Smooth muscle cell (in vitro differentiated cells): ENCODE data around the gene STAG1. TPM values are rescaled to one million over a fixed set of nuclear protein-coding genes. Genes with fewer than 3 reads are reported as not detected.
"Not testable (repeated sequence)": the region's sequence is repeated elsewhere in the genome, so short reads cannot be mapped to it uniquely, and the experiment has no call there.

Experiments used
- DNase-seq: peaks from one replicate; lab custom pipeline; 2025; ENCODE audit not compliant: unreplicated experiment; lab: John Stamatoyannopoulos, UW
- H2AFZ ChIP-seq: fragments of 200-600 bp; sonication (generic); 2 replicates; pipeline ENCODE4 v1.6.0; 2016; ENCODE audit warnings: antibody characterized with exemption, low read depth, mild to moderate bottlenecking
- H3F3A ChIP-seq: fragments of 200-600 bp; sonication (generic); 2 replicates; pipeline ENCODE4 v1.6.0; 2017; ENCODE audit warnings: antibody characterized with exemption, low read depth
- H3K27ac ChIP-seq: fragments of 200-600 bp; sonication (generic); 2 replicates; pipeline ENCODE4 v1.5.1; 2016; ENCODE audit warnings: low read depth, mild to moderate bottlenecking
- H3K27me3 ChIP-seq: fragments of 200-600 bp; sonication (generic); 2 replicates; pipeline ENCODE4 v1.6.1; 2016; ENCODE audit warnings: low read depth, mild to moderate bottlenecking
- H3K36me3 ChIP-seq: fragments of 200-600 bp; sonication (generic); 2 replicates; pipeline ENCODE4 v1.5.1; 2016; ENCODE audit warnings: low read depth
- H3K4me1 ChIP-seq: fragments of 200-600 bp; sonication (generic); 2 replicates; pipeline ENCODE4 v1.5.1; 2016; ENCODE audit warnings: low read depth
- H3K4me2 ChIP-seq: fragments of 200-600 bp; sonication (generic); 2 replicates; pipeline ENCODE4 v1.6.0; 2016; ENCODE audit warnings: mild to moderate bottlenecking
- H3K4me3 ChIP-seq: fragments of 200-600 bp; sonication (generic); 2 replicates; pipeline ENCODE4 v1.5.1; 2016; ENCODE audit warnings: mild to moderate bottlenecking
- H3K79me2 ChIP-seq: fragments of 200-600 bp; sonication (generic); 2 replicates; pipeline ENCODE4 v1.6.0; 2016; ENCODE audit warnings: low read depth, mild to moderate bottlenecking
- H3K9ac ChIP-seq: fragments of 200-600 bp; sonication (generic); 2 replicates; pipeline ENCODE4 v1.6.0; 2016; ENCODE audit warnings: low read depth
- H3K9me3 ChIP-seq: fragments of 200-600 bp; sonication (generic); replicated peaks from 2 replicates; pipeline ENCODE4 v1.5.1; 2016; ENCODE audit warnings: low read depth
- H4K20me1 ChIP-seq: fragments of 200-600 bp; sonication (generic); 2 replicates; pipeline ENCODE4 v1.6.0; 2016; ENCODE audit warnings: low read depth
- CTCF ChIP-seq: fragments of 200-600 bp; sonication (generic); IDR thresholded peaks from 2 replicates; pipeline ENCODE4 v1.5.1; 2017; ENCODE audit warnings: borderline replicate concordance, mild to moderate bottlenecking, antibody characterized with exemption; ENCODE audit not compliant: insufficient read depth, poor library complexity, severe bottlenecking
- WGBS: methylation state at CpG from one replicate; pipeline ENCODE4 v1.1.7; 2016; ENCODE audit warnings: low lambda C conversion rate; 5-methylcytosine and 5-hydroxymethylcytosine counted together
- polyA plus RNA-seq: library from polyadenylated mRNA; unstranded; fragments of >200 nt; fragmentation: Nextera tagmentation; extraction: Ambion mirVana; gene quantifications from 2 replicates; pipeline ENCODE4 v1.2.1, GENCODE V29; 2016
- total RNA-seq: library from RNA; depleted of rRNA; stranded (reverse); fragments of >200 nt; gene quantifications from 2 replicates; pipeline ENCODE4 v1.2.3, GENCODE V29; 2014

STAG1 gene
- total and polyA plus RNA-seq, 2 experiments from 2014 or later, result 14.6 to 29.5 TPM

DNA sequence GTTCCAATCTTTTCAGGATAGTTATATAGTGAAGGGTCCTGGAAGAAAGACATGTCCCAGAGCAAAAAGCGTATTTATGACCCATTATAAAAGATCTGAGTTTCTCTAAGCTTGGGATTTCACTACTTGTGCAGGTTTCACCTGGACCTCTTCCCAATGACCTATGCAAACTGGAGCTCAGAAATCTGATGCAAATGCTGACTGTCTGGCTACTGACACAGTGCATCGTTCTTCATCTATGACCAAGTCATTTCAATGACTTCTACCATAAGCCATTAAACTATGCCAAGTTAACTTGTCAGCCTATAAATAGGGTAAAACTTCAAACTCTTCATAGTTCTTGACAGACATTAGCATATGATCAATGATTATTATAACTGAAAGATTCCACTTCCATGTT is 11.1 kb downstream of the STAG1 start:
- Histone ChIP-seq H3K4me1 (no peaks in the 10 kb centered on the region), H3K27me3 (no peaks in the 10 kb centered on the region), H3F3A (no peaks in the 10 kb centered on the region), H2AFZ (no peak overlapping the region), H3K36me3 (no peaks in the 10 kb centered on the region), H3K9me3 (no peaks in the 10 kb centered on the region), H3K79me2 (peaks cover 98% of the 10 kb centered on the region), H4K20me1 (peaks cover 89% of the 10 kb centered on the region), H3K27ac (no peak overlapping the region), H3K4me2 (no peak overlapping the region), H3K9ac (no peak overlapping the region), H3K4me3 (no peak overlapping the region)
- WGBS, result 98% methylated on average over 2 of the region's 2 CpGs
- TF ChIP-seq CTCF, result no peak
- DNase-seq, result no peak

DNA sequence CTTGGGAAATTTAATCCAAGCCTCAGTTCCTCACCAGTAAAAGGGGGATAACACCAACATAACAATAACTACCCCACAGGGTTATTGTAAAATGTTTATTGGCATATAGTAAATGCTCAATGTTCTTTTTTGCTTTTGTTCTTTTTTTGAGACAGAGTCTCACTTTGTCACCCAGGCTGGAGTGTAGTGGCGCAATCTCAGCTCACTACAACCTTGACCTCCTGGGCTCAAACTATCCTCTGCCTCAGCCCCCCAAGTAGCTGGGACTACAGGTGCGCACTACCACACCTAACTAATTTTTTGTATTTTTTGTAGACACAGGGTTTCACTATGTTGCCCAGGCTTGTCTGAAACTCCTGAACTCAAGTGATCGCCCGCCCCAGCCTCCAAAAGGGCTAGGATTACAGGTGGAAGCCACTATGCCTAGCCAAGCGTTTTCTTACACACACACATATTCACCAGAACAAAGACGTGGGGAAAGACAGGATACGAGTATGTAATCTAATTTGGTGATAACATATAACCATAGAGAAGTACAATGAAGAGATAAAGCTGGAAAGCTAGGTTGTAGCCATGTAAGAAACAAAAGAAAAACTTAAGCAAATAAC is 11.7 kb downstream of the STAG1 start:
- Histone ChIP-seq H4K20me1 (peaks cover 89% of the 10 kb centered on the region), H3K4me2 (no peak overlapping the region), H3K9ac (no peak overlapping the region), H3F3A (no peaks in the 10 kb centered on the region), H3K79me2 (peaks cover 98% of the 10 kb centered on the region), H3K9me3 (no peaks in the 10 kb centered on the region), H3K36me3 (no peaks in the 10 kb centered on the region), H3K27me3 (no peaks in the 10 kb centered on the region), H3K4me1 (no peaks in the 10 kb centered on the region), H3K27ac (no peak overlapping the region), H3K4me3 (no peak overlapping the region), H2AFZ (no peak overlapping the region)
- DNase-seq, result no peak
- TF ChIP-seq CTCF, result no peak
- 96% methylated on average over 7 of the region's 7 CpGs for WGBS

DNA sequence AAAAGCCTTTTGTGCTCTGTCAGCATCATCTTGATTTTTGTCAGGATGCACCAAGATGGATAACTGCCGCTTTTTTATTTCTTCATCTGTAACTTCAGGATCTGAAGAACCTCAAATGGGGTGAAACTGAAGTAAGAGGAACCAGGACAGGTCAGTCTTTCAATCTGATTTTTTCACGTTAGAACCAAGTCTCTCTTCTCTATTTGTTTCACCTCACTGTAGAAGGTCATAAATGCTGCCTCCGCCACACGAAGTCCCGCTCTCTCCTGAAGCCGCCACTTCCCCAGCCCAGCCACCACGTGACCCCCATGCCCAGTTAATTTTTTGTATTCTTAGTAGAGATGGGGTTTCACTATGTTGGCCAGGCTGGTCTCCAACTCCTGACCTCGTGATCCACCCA is 15.2 kb downstream of the STAG1 start:
- not testable (repeated sequence) for H3K27ac ChIP-seq, H3F3A ChIP-seq, H3K9ac ChIP-seq, H2AFZ ChIP-seq, DNase-seq, H3K4me3 ChIP-seq, H3K4me2 ChIP-seq, H3K4me1 ChIP-seq, H3K36me3 ChIP-seq, H3K9me3 ChIP-seq, H3K27me3 ChIP-seq
- peaks cover 100% of the 10 kb centered on the region for H4K20me1 ChIP-seq
- peaks cover 98% of the 10 kb centered on the region for H3K79me2 ChIP-seq
- 96% methylated on average over 8 of the region's 8 CpGs for WGBS

DNA sequence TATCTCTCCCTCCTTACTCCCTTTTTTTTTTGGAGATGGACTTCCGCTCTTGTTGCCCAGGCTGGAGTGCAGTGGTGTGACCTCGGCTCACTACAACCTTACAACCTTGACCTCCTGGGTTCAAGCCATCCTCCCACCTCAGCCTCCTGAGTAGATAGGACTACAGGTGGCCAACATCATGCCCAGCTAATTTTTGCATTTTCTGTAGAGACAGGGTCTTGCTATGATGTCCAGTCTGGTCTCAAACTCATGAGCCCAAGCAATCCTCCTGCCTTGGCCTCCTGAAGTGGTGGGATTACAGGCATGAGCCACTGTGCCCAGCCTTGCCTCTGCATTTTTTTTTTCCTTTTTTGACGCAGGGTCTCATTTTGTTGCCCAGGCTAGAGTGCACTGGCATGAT is 17.1 kb downstream of the STAG1 start:
- H3K27ac ChIP-seq, result no peak overlapping the region
- no peak overlapping the region for H2AFZ ChIP-seq
- no peaks in the 10 kb centered on the region for H3K36me3 ChIP-seq
- no peaks in the 10 kb centered on the region for H3F3A ChIP-seq
- 98% methylated on average over 3 of the region's 3 CpGs for WGBS
- no peak overlapping the region for H3K9ac ChIP-seq
- H3K79me2 ChIP-seq, result peaks cover 98% of the 10 kb centered on the region
- H3K27me3 ChIP-seq, result no peaks in the 10 kb centered on the region
- peaks cover 4% of the 10 kb centered on the region for H3K4me1 ChIP-seq
- no peak overlapping the region for H3K4me3 ChIP-seq
- no peaks in the 10 kb centered on the region for H3K9me3 ChIP-seq
- no peak for TF ChIP-seq CTCF
- no peak for DNase-seq
- H3K4me2 ChIP-seq, result no peak overlapping the region
- peaks cover 100% of the 10 kb centered on the region for H4K20me1 ChIP-seq
